ENCODE data around the gene TPM1. TPM values are rescaled to one million over a fixed set of nuclear protein-coding genes. Genes with fewer than 3 reads are reported as not detected.

Gene TPM1
- total and polyA plus RNA-seq, 4 donors, result 64.7 to 101 (median 71.5) TPM

DNA sequence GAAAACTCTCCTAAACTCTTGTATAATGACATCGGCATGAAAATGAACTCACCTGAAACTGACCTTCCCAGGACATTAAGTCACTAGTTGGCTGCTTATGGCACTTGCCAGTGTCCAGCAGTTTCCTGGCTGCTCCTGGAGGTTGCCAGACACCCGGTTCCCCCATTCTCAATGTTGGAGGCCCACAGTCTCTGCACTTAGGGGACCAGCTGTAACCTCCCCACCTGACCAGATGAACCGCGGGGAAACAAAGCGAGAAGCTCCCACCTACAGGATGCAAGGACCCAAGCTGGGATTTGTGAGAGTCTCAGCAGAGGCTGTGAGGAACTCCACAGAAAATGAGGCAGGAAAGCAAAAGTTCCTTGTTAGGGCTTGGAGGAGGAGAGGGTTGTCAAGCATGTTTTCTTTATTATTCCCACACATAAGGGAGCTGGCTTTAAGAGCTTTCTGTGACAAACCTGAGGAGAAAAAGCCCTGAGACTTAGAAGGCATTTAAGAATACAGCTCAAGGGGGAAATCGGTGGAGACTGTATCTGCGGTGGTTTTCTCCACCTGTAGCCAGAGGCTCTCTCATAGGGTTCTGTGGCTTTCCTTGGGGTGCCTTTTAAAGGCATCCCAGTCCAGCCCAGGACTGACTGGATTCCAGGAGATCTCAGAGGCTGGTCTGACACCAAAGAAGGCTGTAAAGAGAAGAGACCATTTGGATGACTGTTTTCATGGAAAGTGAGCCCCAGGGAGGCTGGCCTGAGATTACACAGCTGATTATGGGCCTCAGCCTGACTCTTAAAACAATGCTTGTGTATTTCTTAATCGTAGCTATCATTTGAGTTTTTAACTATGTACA lies 4.6 kb downstream of the TPM1 start (continued):
- no peak for TF ChIP-seq REST (IDR thresholded peaks at IDR 0.05)
- no peak for TF ChIP-seq FOXA2 (IDR thresholded peaks at IDR 0.05)
- no peak for TF ChIP-seq RAD21 (IDR thresholded peaks at IDR 0.05)
- no peak for TF ChIP-seq EGR1 (IDR thresholded peaks at IDR 0.05; ENCODE audit: low read depth in 2 of 2)
- TF ChIP-seq HNF4G (IDR thresholded peaks at IDR 0.05), result no peak

- Histone ChIP-seq H3K27me3 (ENCODE audit: control insufficient read depth in 4 of 4, insufficient read depth in 4 of 4, low read length in 3 of 4) (peaks cover 0 to 5% (median 0%) of the 10 kb centered on the region in 4 donors), H3K9ac (ENCODE audit: low read depth in 1 of 2, low read length in 2 of 2) (peak overlapping the region; percentile 64 to 71), H3K9me3 (ENCODE audit: control insufficient read depth in 4 of 4, low read length in 3 of 4) (no peaks in the 10 kb centered on the region), H3K27ac (ENCODE audit: low read depth in 1 of 2, low read length in 2 of 2) (peak overlapping the region; percentile 84 to 91), H3K4me3 (ENCODE audit: low read depth in 1 of 3, low read length in 3 of 3) (peak overlapping the region in 2 of 3 donors; percentile 90 to 91), H3K36me3 (ENCODE audit: control insufficient read depth in 4 of 4, insufficient read depth in 3 of 4, low read depth in 1 of 4, low read length in 3 of 4) (no peaks in the 10 kb centered on the region), H3K4me1 (ENCODE audit: control insufficient read depth in 4 of 4, insufficient read depth in 4 of 4, low read length in 3 of 4) (peaks cover 13 to 50% (median 38%) of the 10 kb centered on the region in 4 donors)
- no peak for DNase-seq (ENCODE audit: low spot score)
- TF ChIP-seq JUND (IDR thresholded peaks at IDR 0.05) (peak in 1 of 2 donors; percentile 19), RXRA (IDR thresholded peaks at IDR 0.05) (no peak)
- 20% methylated on average over 12 of the region's 12 CpGs for WGBS
Observed at GRCh38 chr15:63047792-63048114, 5.2 kb downstream of the TPM1 start.

GRCh38 chr15:63048115-63048775 lies 5.7 kb downstream of the TPM1 start:
- Histone ChIP-seq H3K9me3 (ENCODE audit: control insufficient read depth in 4 of 4, low read length in 3 of 4) (no peaks in the 10 kb centered on the region), H3K4me3 (ENCODE audit: low read depth in 1 of 3, low read length in 3 of 3) (peak overlapping the region; percentile 38 to 91 (median 90)), H3K9ac (ENCODE audit: low read depth in 1 of 2, low read length in 2 of 2) (peak overlapping the region; percentile 71 to 76), H3K4me1 (ENCODE audit: control insufficient read depth in 4 of 4, insufficient read depth in 4 of 4, low read length in 3 of 4) (peaks cover 17 to 50% (median 38%) of the 10 kb centered on the region in 4 donors), H3K36me3 (ENCODE audit: control insufficient read depth in 4 of 4, insufficient read depth in 3 of 4, low read depth in 1 of 4, low read length in 3 of 4) (no peaks in the 10 kb centered on the region), H3K27ac (ENCODE audit: low read depth in 1 of 2, low read length in 2 of 2) (peak overlapping the region; percentile 84 to 91), H3K27me3 (ENCODE audit: control insufficient read depth in 4 of 4, insufficient read depth in 4 of 4, low read length in 3 of 4) (peaks cover 0 to 5% (median 0%) of the 10 kb centered on the region in 4 donors)
- DNase-seq (ENCODE audit: low spot score), result peak; percentile 92
- under 1% methylated on average over 75 of the region's 75 CpGs for WGBS
- TF ChIP-seq YY1 (IDR thresholded peaks at IDR 0.05) (no peak), TAF1 (conservative IDR thresholded peaks at IDR 0.05) (no peak), HNF4A (conservative IDR thresholded peaks at IDR 0.05) (peak in 1 of 2 donors; percentile 43), RXRA (IDR thresholded peaks at IDR 0.05) (peak; percentile 38 to 63), FOXA2 (IDR thresholded peaks at IDR 0.05) (no peak), NR2F2 (IDR thresholded peaks at IDR 0.05) (peak; percentile 15), CTCF (IDR thresholded peaks at IDR 0.05; ENCODE audit: low read depth, low read length, missing input control) (peak; percentile 83), ATF3 (IDR thresholded peaks at IDR 0.05) (peak; percentile 13), FOXA1 (IDR thresholded peaks at IDR 0.05) (no peak), REST (IDR thresholded peaks at IDR 0.05) (no peak), SP1 (IDR thresholded peaks at IDR 0.05) (peak; percentile 17), GABPA (IDR thresholded peaks at IDR 0.05 in 1 of 2, conservative IDR thresholded peaks at IDR 0.05 in 1 of 2) (peak in 1 of 2 donors; percentile 48), MAX (IDR thresholded peaks at IDR 0.05) (no peak)

Data from liver (tissue), 9 donors.